IPS-NIHi11 (cell line): ENCODE measurements around the gene FFAR3.
"Not testable (repeated sequence)": the region's sequence is repeated elsewhere in the genome, so short reads cannot be mapped to it uniquely, and the experiment has no call there.

ENCODE experiments used
- DNase-seq: peaks from one replicate; pipeline ENCODE4 v3.0.0; 2012; ENCODE audit warnings: mixed read lengths, low spot score

The FFAR3 gene

GRCh38 chr19:35377656-35378055, 19.4 kb downstream of the FFAR3 start:
- no peak for DNase-seq

- DNase-seq: no peak
Measured at GRCh38 chr19:35378356-35378755, 20.1 kb downstream of the FFAR3 start.

- not testable (repeated sequence) for DNase-seq
Measured at GRCh38 chr19:35379545-35379944, 21.3 kb downstream of the FFAR3 start.

- no peak for DNase-seq
Measured at GRCh38 chr19:35379992-35380391, 21.7 kb downstream of the FFAR3 start.

GRCh38 chr19:35380450-35381124, 22.3 kb downstream of the FFAR3 start:
- no peak for DNase-seq

- no peak for DNase-seq
Measured at GRCh38 chr19:35381318-35381717, 23.1 kb downstream of the FFAR3 start.

- DNase-seq: no peak
Measured at GRCh38 chr19:35381926-35382325, 23.7 kb downstream of the FFAR3 start.

- DNase-seq: no peak
Measured at GRCh38 chr19:35383536-35383935, 25.3 kb downstream of the FFAR3 start.

GRCh38 chr19:35388277-35389054, 30.2 kb downstream of the FFAR3 start:
- no peak for DNase-seq

- no peak for DNase-seq
Measured at GRCh38 chr19:35389192-35389861, 31.1 kb downstream of the FFAR3 start.

- DNase-seq: no peak
Measured at GRCh38 chr19:35392742-35393715, 34.8 kb downstream of the FFAR3 start.

- DNase-seq: no peak
Measured at GRCh38 chr19:35395382-35396199, 37.3 kb downstream of the FFAR3 start.

GRCh38 chr19:35396240-35396885, 38.1 kb downstream of the FFAR3 start:
- no peak for DNase-seq

GRCh38 chr19:35397064-35397463, 38.8 kb downstream of the FFAR3 start:
- DNase-seq: no peak

GRCh38 chr19:35398570-35398969, 40.3 kb downstream of the FFAR3 start:
- no peak for DNase-seq

- DNase-seq: no peak
Measured at GRCh38 chr19:35399231-35399630, 41.0 kb downstream of the FFAR3 start.

- DNase-seq: no peak
Measured at GRCh38 chr19:35399948-35400772, 41.9 kb downstream of the FFAR3 start.

GRCh38 chr19:35400773-35401100, 42.5 kb downstream of the FFAR3 start:
- no peak for DNase-seq

- DNase-seq: not testable (repeated sequence)
Measured at GRCh38 chr19:35401416-35401815, 43.2 kb downstream of the FFAR3 start.
